22Rv1 (cell line): ENCODE results near the gene DAAM1.

Source experiments
- CTCF ChIP-seq: fragments of 450-650 bp; IDR thresholded peaks from 2 replicates; pipeline ENCODE4 v1.5.1; 2017; ENCODE audit warnings: mild to moderate bottlenecking
- ZFX ChIP-seq: fragments of 450-650 bp; IDR thresholded peaks from 2 replicates; pipeline ENCODE4 v1.6.1; 2017; ENCODE audit warnings: antibody characterized with exemption, borderline replicate concordance

GRCh38 chr14:59154373-59154772 lies 34.1 kb upstream of the DAAM1 start:
- TF ChIP-seq CTCF: no peak
- no peak for TF ChIP-seq ZFX
